HG02981 (cell line): ENCODE measurements around the gene FCN2.

Experiments
- ATAC-seq: cut with Tn5 transposase; IDR thresholded peaks from one replicate; pipeline ENCODE4 v1.9.1; 2021; ENCODE audit warnings: mild to moderate bottlenecking, moderate library complexity; ENCODE audit not compliant: unreplicated experiment

FCN2 gene

DNA sequence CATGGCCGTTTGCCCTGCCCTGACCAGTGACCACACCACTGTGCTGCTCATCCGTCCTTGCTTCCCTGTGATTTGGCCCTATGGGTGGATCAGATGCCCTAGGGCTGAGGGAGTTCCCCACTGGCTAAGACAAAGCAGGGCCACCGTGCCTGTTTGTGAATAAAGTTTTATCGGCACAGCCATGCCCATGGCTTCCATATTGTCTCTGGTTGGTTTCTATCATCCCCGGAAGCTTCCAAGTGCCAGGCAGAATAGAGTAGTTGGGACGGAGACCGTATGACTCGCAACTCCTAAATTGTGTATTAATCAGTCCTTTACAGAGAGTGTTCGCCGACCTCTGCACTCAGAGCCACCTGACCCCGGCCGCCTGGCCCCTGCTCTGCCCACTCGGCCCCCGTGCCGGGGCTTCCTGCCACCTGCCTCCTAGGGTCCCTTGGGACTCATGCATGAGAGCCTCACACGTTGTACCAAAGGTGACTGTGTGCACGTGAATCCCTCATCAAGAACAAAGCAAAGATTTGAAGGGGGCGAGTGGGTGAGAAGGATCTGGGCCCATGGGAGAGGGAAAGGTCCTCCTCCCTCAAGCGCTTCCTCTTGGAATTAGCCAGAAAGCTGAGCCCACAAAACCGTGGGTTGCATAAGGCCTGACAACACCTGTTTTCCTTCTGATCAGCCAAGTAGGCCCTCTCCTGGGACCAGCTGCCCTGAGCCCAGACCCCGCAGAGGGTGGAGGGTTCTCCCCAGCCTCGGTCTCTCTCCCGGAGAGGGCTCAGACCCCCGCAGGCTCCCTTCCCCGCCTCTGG, 11.7 kb upstream of the FCN2 start:
- ATAC-seq: no peak

GRCh38 chr9:134869554-134870300, 10.9 kb upstream of the FCN2 start:
- ATAC-seq: no peak

DNA sequence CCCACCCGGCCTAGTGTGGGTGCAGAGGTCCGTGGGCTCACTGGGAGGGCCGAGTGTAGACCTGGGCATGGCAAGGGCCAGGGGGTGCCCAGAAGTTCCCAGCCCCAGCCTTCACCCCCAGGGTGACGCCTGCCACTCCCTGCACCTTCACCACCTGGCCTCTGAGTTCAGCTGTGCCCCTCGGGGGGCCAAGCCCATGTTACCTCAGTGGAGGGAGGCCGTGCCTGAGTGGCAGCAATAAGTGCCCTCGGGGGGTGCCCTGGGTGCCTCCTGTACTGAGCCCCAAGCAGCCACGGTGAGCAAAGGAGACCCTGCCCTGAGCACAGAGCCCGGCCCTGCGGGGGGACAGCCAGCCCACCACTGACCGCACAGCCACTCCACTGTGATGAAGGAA, 10.3 kb upstream of the FCN2 start:
- no peak for ATAC-seq

DNA sequence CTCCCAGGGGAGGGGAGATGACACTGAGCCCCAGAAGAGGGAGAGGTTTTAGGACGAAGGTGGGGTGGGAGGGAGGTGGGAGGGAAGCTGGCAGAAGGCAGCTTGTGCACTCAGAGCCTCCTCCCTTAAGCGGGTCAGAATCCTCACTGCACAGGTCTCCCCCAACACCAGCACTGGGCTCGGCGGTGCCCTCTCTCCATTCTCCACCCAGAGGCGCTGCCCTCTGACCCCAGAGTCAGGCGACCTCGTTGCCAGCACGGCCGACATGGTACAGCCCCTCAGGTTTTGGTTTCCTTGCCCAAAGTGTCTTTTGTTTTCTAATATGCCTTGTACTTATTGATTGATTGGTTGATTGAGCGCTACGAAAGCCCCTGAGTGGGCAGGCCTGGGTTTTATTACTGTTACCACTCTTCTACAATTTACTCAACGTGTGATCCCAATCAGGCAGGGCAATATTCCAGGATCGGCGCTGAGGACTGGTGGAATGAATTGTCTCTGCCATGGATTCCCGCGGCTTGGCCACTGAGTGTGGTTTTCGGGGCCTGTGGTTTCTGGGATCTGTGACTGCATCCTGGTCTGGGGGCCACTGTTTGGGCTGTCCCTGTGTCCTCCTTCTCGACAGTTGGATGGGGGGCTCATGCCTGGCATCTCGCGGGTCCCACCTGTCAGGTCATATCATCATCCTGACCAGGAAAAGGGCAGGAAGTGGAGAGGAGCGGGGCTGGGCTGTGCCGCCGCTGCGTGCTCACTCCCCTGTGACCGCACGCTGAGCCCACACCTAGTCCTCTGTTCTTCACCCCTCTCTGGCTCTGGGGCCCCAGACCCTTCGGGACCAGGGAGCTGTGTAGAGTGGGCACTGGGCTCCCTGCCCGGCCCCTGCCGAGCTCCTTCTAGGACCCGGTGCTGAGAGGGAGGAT, 9.6 kb upstream of the FCN2 start:
- no peak for ATAC-seq

DNA sequence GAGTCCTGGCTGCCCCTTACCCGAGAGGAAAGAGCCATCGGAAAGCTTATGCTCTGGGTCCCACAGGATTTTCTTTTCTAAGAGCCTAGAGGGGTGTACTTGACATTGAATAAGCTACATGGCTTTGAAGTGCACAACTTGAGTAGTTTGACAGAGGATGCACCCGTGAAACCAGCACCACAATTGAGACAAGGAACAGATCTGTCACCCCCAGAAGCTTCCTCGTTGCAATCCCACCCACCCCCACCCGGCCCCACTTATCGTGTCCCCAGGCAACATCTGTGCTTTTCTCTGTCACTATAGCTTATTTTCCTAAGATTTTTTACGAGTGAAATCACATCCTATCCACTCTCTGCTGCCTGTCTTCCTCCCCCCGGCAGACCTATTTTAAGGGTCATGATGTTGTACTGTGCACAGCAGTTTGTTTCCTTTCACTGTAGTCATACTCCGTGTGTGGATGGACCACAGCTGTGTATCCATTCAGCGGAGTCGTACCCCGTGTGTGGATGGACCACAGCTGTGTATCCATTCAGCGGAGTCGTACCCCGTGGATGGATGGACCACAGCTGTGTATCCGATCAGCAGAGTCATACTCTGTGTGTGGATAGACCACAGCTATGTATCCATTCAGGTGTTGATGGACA, 8.8 kb upstream of the FCN2 start:
- ATAC-seq: no peak

DNA sequence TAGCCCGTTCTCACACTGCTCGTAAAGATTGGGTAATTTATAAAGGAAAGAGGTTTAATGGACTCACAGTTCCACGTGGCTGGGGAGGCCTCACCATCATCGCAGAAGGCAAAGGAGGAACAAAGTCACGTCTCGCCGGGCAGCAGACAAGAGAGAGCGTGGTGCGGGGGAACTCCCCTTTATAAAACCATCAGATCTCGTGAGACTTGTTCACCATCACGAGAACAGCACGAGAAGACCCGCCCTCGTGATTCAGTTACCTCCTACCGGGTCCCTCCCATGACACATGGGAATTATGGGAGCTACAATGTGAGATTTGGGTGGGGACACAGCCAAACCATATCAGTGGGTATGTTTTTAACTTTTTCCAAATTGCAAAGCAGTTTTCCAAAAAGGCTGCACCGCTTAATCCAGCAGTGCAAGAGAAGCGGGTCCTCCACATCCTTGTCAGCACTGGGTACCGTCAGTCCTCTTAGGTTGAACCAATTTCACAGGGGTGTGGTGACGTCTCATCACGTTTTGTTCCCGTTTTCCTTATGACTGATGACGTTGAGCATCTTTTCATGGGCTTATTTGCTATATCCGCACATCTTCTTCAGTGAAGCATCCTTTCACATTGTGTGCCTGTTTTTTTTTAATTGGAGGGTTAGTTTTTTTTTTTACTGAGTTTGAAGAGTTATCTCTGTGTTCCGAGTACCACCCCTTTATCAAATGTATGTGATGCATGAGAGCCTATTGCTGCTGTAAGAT, 8.0 kb upstream of the FCN2 start:
- ATAC-seq: no peak

- no peak for ATAC-seq
These were observed 5.2 kb upstream of the FCN2 start for GRCh38 chr9:134875371-134875770.

- ATAC-seq: no peak
These were observed 3.1 kb upstream of the FCN2 start for GRCh38 chr9:134877541-134877940.

DNA sequence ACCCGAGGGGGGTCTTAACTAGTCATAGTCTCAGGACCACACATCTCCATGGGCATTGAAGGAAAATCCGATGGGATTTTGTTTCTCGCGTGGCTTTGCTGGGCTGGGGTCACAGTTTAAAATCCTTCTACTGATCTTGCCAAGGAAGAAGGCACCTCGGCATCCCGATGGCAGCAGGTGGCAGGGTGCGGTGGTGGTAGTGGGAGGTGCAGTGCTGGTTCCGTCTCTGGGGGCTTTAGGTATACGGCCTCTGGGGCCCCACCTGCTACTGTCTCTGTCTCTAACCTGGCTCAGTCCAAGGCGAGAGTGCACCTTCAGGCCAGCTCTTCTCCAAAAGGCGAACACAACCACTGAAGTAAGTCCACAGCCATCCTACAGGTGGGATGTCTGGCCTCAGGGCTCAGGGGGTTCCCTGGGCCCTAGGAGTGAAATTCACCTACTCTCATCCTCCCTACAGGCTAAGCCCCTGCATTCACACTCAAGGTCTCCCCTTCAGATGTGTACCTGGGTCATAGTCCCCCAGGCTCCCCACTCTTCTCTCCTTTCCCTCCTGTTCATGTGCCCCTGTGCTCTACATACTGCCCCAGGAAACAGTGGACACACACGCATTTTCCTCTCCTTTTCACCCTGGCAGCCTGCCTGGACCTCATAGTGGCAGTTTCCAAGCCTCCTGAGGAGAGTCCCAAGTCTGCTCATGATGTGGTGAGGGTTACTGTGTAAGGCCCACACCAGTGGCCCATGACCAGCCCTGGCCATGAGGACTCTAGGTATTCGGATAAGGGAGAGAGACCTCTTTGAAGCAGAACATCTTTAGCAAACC, 736 bp upstream of the FCN2 start:
- ATAC-seq: no peak

DNA sequence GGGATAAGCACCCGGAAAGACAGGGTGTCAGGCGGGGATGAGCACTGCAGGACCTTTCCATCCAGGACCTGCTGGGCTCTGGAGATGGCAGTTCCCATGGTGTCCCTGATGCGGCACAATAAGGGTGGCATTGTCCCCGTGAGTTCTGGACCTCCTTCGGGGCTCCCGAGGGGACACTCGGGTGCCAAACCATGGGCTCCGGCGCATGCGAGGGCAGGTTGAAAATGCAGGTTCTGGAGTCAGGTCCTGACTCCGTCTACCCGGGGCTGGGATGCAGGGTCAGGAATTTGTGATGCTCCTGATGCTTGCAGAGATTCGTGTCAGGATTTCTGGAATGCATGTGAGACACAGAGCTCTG, 682 bp downstream of the FCN2 start:
- ATAC-seq: no peak

DNA sequence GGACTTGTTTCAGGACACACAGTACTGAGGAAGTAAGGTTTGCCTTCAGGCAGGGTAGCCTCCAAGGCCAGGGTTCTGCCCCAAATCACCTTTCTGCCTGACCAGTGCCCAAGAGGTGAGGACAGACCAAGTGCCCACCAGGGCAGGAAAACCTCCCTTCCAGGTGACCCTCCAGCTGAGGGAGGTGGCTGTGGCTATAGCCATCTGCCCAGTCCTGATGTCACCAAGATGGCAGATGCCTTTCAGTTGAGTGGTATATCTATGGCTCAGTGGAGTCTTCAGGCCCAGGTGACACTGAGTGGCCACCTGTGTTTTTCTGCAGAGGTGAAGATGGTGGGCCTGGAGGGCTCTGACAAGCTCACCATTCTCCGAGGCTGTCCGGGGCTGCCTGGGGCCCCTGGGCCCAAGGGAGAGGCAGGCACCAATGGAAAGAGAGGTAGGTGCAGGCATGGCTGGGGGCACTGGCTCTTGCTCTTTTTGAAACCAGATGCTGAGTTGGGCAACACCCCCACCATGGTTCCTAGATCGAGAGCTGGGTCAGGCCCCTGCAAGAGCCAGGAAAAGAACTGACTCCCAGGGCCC, 1.7 kb downstream of the FCN2 start:
- no peak for ATAC-seq

GRCh38 chr9:134883040-134883782, 2.6 kb downstream of the FCN2 start:
- ATAC-seq: no peak

DNA sequence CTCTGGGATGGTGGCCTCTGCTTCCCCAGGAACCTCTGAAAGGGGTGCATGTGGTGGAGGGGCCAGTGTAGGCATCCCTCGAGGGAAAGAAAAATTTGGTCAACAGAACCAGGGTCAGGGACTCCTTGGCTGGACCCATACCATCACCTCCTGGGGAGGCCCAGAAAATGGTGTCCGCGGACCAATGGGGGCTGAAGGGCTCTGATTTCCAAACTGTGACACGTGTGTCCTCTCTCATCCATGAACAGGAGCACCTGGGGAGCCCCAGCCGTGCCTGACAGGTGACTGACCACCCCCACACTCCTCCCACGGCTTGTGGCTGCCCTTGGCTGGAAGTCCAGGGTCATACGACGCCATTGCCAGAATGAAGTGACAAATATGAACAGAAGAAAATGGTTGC, 3.9 kb downstream of the FCN2 start:
- ATAC-seq: no peak

GRCh38 chr9:134885001-134885678, 4.5 kb downstream of the FCN2 start:
- ATAC-seq: no peak

- ATAC-seq: no peak
These were observed 5.2 kb downstream of the FCN2 start for GRCh38 chr9:134885679-134886412.

DNA sequence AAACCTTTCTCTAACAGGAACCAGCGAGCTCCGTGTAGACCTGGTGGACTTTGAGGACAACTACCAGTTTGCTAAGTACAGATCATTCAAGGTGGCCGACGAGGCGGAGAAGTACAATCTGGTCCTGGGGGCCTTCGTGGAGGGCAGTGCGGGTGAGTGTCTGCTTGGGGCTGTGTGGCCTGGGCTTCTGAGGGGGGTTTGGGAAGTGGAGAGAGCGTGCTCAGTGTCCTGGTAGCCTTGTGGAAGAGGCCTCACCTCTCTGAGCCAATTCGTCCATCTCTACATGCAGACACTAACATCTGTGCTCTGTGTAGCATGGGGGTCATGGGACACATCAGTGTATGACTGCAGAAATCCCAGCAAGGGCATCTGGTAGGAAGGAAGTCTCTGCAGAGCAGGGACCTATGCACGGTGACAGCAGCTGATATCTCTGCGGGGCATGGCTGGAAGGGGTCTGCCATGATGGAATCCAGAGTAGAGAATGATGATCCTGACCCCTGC, 5.9 kb downstream of the FCN2 start:
- no peak for ATAC-seq

- no peak for ATAC-seq
These were observed 6.6 kb downstream of the FCN2 start for GRCh38 chr9:134887219-134887618.
